K562 (cell line): Measurements from ENCODE around the gene TMC8. TPM values are rescaled to one million over a fixed set of nuclear protein-coding genes. Genes with fewer than 3 reads are reported as not detected.

Experiments
- ATAC-seq: fragments of 200-7000 bp; cut with Tn5 transposase; 3 replicates; pipeline ENCODE4 v1.9.1; 2020; ENCODE audit warnings: moderate library complexity
- BruUV-seq: library from RNA; stranded (reverse); fragments of 400-500 nt; replicated peaks from 2 replicates; lab custom pipeline; 2021; lab: Mats Ljungman, UMichigan
- CTCF ChIA-PET: fragments of 300-600 bp; formaldehyde crosslinking; extraction: SDS; loops from one replicate; lab custom pipeline; 2021; ENCODE audit warnings: low intra/inter-chr PET ratio; lab: Yijun Ruan, JAX
- POLR2A ChIA-PET: fragments of 300-600, 350-650 bp; sonication (Branson Sonifier 250); formaldehyde crosslinking; extraction: SDS; loops from one replicate; lab custom pipeline; 2021; ENCODE audit warnings: antibody characterized with exemption, inconsistent platforms; lab: Yijun Ruan, JAX
- DNase-seq, 4 experiments: peaks; one replicate each; pipeline versions ENCODE4 v3.0.0 to v3.0.0-alpha.2; 2011 to 2018; ENCODE audit warnings: low spot score in 3 of 4, mixed read lengths in 3 of 4; ENCODE audit errors: extremely low read depth in 1 of 4
- FAIRE-seq: peaks from 2 replicates; lab custom pipeline; 2011; peaks lifted over from hg19 to GRCh38; lab: Jason Lieb, UNC
- H2AFZ ChIP-seq: 2 replicates; pipeline ENCODE4 v1.6.0; 2011; ENCODE audit warnings: low read depth, low read length, control low read depth, inconsistent platforms
- H3K27ac ChIP-seq: fragments of 200-600 bp; 3 replicates; pipeline ENCODE4 v1.8.0; 2011; ENCODE audit warnings: low read depth, mild to moderate bottlenecking, control low read depth, inconsistent platforms, low read length, moderate library complexity, mixed read lengths; ENCODE audit errors: extremely low read depth
- H3K27me3 ChIP-seq, 2 experiments: fragments of 300-600 bp in 1 of 2; 2 replicates in 1 of 2; 3 replicates in 1 of 2; pipeline versions ENCODE4 v1.6.0 to v1.8.0; 2011; ENCODE audit warnings: inconsistent platforms in 2 of 2, low read length in 2 of 2, mild to moderate bottlenecking in 1 of 2, mixed read lengths in 1 of 2, moderate library complexity in 1 of 2; ENCODE audit not compliant: control insufficient read depth in 2 of 2, insufficient read depth in 2 of 2
- H3K36me3 ChIP-seq: fragments of 300-600 bp; 3 replicates; pipeline ENCODE4 v1.8.0; 2011; ENCODE audit warnings: mild to moderate bottlenecking, low read length, inconsistent platforms; ENCODE audit not compliant: control insufficient read depth, insufficient read depth
- H3K4me1 ChIP-seq, 2 experiments: fragments of 200-600 bp in 1 of 2; replicated peaks in 1 of 2; 2 replicates in 1 of 2; 3 replicates in 1 of 2; pipeline versions ENCODE4 v1.5.1 to v1.8.0; 2011; ENCODE audit warnings: inconsistent platforms in 2 of 2, low read length in 2 of 2, mild to moderate bottlenecking in 1 of 2, mixed read lengths in 1 of 2, moderate library complexity in 1 of 2; ENCODE audit not compliant: control insufficient read depth in 2 of 2, insufficient read depth in 2 of 2
- H3K4me2 ChIP-seq: 2 replicates; pipeline ENCODE4 v1.6.1; 2011; ENCODE audit warnings: low read length, control low read depth, inconsistent platforms, mixed read lengths; ENCODE audit not compliant: insufficient read depth
- H3K4me3 ChIP-seq: fragments of 200-600 bp; sonication (generic), shearing (Covaris generic); 2 replicates; pipeline ENCODE4 v1.5.1; 2016; ENCODE audit warnings: control low read depth, inconsistent platforms
- H3K79me2 ChIP-seq: fragments of 200-600 bp; 3 replicates; pipeline ENCODE4 v1.8.0; 2011; ENCODE audit warnings: low read length, inconsistent platforms; ENCODE audit not compliant: control insufficient read depth, insufficient read depth
- H3K9ac ChIP-seq, 2 experiments: 2 replicates each; pipeline versions ENCODE4 v1.6.0 to v1.6.1; 2011; ENCODE audit warnings: low read depth in 2 of 2, low read length in 2 of 2, control low read depth in 1 of 2, inconsistent platforms in 1 of 2, mild to moderate bottlenecking in 1 of 2, mixed read lengths in 1 of 2; ENCODE audit not compliant: insufficient read depth in 1 of 2
- H3K9me1 ChIP-seq: one replicate; pipeline ENCODE4 v1.6.0; 2011; ENCODE audit warnings: inconsistent platforms, mild to moderate bottlenecking, low read length, moderate library complexity; ENCODE audit not compliant: control insufficient read depth, insufficient read depth
- H3K9me3 ChIP-seq: replicated peaks from 2 replicates; pipeline ENCODE4 v1.5.1; 2011; ENCODE audit warnings: low read depth, low read length, inconsistent platforms; ENCODE audit not compliant: control insufficient read depth, insufficient read depth
- H4K20me1 ChIP-seq: replicated peaks from 2 replicates; pipeline ENCODE4 v1.6.1; 2011; ENCODE audit warnings: low read length, inconsistent platforms, mixed read lengths; ENCODE audit not compliant: control insufficient read depth, insufficient read depth
- CBX1 ChIP-seq: sonication (generic); IDR thresholded peaks from 2 replicates; pipeline ENCODE4 v1.6.1; 2016; ENCODE audit warnings: antibody characterized with exemption, low read depth, mild to moderate bottlenecking
- ESRRA ChIP-seq: fragments of 450-650 bp; IDR thresholded peaks from 2 replicates; pipeline ENCODE4 v1.6.1; 2014; ENCODE audit warnings: low read depth, mild to moderate bottlenecking, moderate library complexity, borderline replicate concordance
- THRB ChIP-seq: fragments of 450-650 bp; formaldehyde crosslinking; conservative IDR thresholded peaks from 2 replicates; pipeline ENCODE4 v1.4.0; 2022; ENCODE audit warnings: mild to moderate bottlenecking, missing genetic modification characterization
- WGBS: fragments of 100-300 bp; shearing (Covaris generic); methylation state at CpG from one replicate; pipeline ENCODE4 v1.1.6; 2016; ENCODE audit warnings: low coverage, mixed read lengths; ENCODE audit not compliant: insufficient coverage; ENCODE audit errors: missing lambda C conversion rate; 5-methylcytosine and 5-hydroxymethylcytosine counted together
- in situ Hi-C: fragments of 300-500 bp; cut with MboI; formaldehyde crosslinking; loops from 4 replicates; pipeline ENCODE4 v1.15.0; 2018; ENCODE audit warnings: inconsistent platforms, mixed read lengths
- intact Hi-C: fragments of 100-400 bp; cut with micrococcal nuclease; formaldehyde crosslinking; loops from 2 replicates; pipeline ENCODE4 v1.14.2; 2022
- polyA plus RNA-seq, 8 experiments: library from polyadenylated mRNA; depleted of rRNA in 4 of 8; stranded (reverse) in 5 of 8; unstranded in 3 of 8; fragments of >200 nt; fragmentation: Nextera tagmentation in 2 of 8; fragmentation: Illumina TruSeq in 1 of 8; extraction: Ambion mirVana in 2 of 8; extraction: Trizol in 1 of 8; gene quantifications; 2 replicates each; pipeline versions ENCODE4 v1.2.1 to v1.2.3, GENCODE V29; 2011 to 2014; ENCODE audit warnings: inconsistent platforms in 1 of 8, missing spikeins in 1 of 8
- total RNA-seq, 7 experiments: library from RNA; depleted of rRNA in 6 of 7; stranded (reverse); fragments of >200 nt in 6 of 7; fragmentation: Illumina TruSeq in 2 of 7; extraction: Trizol in 2 of 7; gene quantifications; 2 replicates each; pipeline versions ENCODE4 v1.2.1 to v1.2.3, GENCODE V29; 2011 to 2021; ENCODE audit warnings: low replicate concordance in 1 of 7

Gene TMC8
- total and polyA plus RNA-seq, 9 of the 15 experiments (the other 6 are each of a cell fraction or from before 2014, with no cell fraction given) = 0.13 to 10.9 (median 2.8) TPM

GRCh38 chr17:78108726-78109488 is 21.7 kb upstream of the TMC8 start:
- H3K9ac ChIP-seq = peak overlapping the region in 1 of 2 experiments; percentile 24; a peak in 2 of 4 replicates
- H3K9me1 ChIP-seq = no peaks in the 10 kb centered on the region
- H3K4me1 ChIP-seq = peaks cover 0 to 44% of the 10 kb centered on the region in 2 experiments; a peak in 2 of 5 replicates
- no peak for ATAC-seq
- no peak for DNase-seq
- H3K36me3 ChIP-seq = peaks cover 61% of the 10 kb centered on the region
- intact Hi-C loops (no loop called here), in situ Hi-C loops (no loop called here)
- H3K4me2 ChIP-seq = no peak overlapping the region
- H3K79me2 ChIP-seq = peaks cover 13% of the 10 kb centered on the region; the same call in 2 of the 3 replicates
- BruUV-seq = no TSS peak
- H3K27me3 ChIP-seq = no peaks in the 10 kb centered on the region
- FAIRE-seq = no peak
- no peak overlapping the region for H3K27ac ChIP-seq
- WGBS = 79% methylated on average over 18 of the region's 18 CpGs
- no peak overlapping the region for H2AFZ ChIP-seq
- peaks cover 12% of the 10 kb centered on the region for H4K20me1 ChIP-seq
- no peaks in the 10 kb centered on the region for H3K9me3 ChIP-seq
- TF ChIP-seq ESRRA = 0 out of 2 replicates have a peak, but pooled peaks have one; percentile 29
- TF ChIP-seq CBX1 = no peak
- ChIA-PET CTCF (no interaction called here), POLR2A (interaction anchor here (0.6 to 1.1 kb wide), 2 partner anchors 65 to 89 kb away, joined by 3 read pairs; no protein-coding TSS in a partner anchor)
- no peak overlapping the region for H3K4me3 ChIP-seq

GRCh38 chr17:78109489-78109761 is 21.1 kb upstream of the TMC8 start:
- intact Hi-C loops (no loop called here), in situ Hi-C loops (no loop called here)
- Histone ChIP-seq H3K4me3 (no peak overlapping the region), H3K79me2 (peaks cover 13% of the 10 kb centered on the region; the same call in 2 of the 3 replicates), H3K9ac (peak overlapping the region in 1 of 2 experiments; percentile 24; a peak in 2 of 4 replicates), H2AFZ (no peak overlapping the region), H3K4me2 (no peak overlapping the region), H3K9me3 (no peaks in the 10 kb centered on the region), H4K20me1 (peaks cover 16% of the 10 kb centered on the region), H3K36me3 (peaks cover 66% of the 10 kb centered on the region), H3K4me1 (peaks cover 0 to 42% of the 10 kb centered on the region in 2 experiments; a peak in 2 of 5 replicates), H3K9me1 (no peaks in the 10 kb centered on the region), H3K27me3 (no peaks in the 10 kb centered on the region), H3K27ac (no peak overlapping the region)
- 96% methylated on average over 9 of the region's 9 CpGs for WGBS
- ChIA-PET CTCF (no interaction called here), POLR2A (interaction anchor here (1.8 kb wide), 1 partner anchor 10 kb away, joined by 6 read pairs; no protein-coding TSS in a partner anchor)
- FAIRE-seq (no peak), ATAC-seq (no peak), DNase-seq (no peak)
- no TSS peak for BruUV-seq
- no peak for TF ChIP-seq THRB
- TF ChIP-seq, all 486 proteins: peak for 0
